NCI-H510A treated with DMSO at 0.1 percent for 48 hours (cell line): ENCODE measurements around the gene SMLR1.

ENCODE experiments used
- DNase-seq: peaks from one replicate; lab custom pipeline; 2025; lab: John Stamatoyannopoulos, UW

SMLR1 gene

DNA sequence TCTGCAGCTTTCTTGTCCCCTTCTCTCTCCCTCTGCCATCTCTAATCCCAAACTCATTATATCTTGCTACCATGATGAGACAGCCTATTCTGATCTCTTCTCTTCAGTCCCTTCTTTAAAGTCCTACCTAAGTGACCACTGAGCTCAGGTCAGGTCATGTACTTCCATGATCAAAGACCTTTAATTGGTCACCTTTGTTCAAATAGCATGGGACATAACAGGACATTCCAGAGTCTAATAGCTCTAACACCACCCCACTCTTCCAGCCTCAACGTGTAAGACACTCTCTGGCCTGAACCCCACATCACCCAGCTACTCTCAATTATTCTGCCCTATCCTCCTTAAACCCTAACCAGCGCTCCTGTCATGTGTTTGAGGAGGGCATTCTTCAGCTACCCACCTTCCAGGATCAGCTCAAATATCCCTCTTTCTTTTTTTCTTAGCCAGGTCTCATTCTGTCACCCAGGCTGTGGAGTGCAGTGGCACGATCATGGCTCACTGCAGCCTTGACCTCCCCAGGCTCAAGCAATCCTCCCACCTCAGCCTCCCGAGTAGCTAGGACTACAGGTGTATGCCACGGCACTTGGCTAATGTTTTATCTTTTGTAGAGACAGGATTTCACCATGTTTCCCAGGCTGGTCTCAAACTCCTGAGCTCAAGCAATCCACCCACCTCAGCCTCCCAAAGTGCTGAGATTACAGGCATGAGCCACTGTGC lies 2.1 kb upstream of the SMLR1 start:
- DNase-seq, result no peak

DNA sequence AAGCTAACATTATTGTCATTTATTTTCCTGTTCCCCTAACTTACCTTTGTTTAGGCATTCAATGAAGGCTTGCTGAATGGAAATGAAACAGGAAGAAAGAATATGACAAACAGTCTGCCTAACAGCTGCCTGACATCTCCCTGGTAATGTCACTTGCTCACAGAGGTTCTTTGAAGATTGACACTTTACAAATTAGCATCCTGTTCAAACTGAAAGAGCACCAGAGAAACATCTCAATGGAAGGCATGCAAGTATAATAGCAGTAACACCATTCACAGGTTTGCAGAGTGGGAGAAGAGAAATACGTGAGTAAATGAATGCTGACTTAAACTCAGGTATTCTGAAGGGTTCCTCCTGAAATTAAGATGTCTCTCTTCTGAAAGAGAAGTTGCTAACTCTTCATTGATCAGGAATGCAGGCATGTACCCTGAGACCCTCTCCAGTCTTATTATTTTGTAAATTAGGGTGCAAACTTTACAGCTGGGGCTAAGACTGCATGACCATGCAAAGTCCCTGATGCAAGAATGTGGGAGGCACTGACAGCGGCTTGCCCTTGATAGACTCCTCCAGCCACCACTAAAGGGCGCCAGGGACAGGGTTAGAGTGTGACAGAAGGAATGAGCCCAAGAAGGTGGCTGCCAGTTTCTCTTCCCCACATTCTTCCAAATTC lies 1.3 kb upstream of the SMLR1 start:
- DNase-seq, result no peak

DNA sequence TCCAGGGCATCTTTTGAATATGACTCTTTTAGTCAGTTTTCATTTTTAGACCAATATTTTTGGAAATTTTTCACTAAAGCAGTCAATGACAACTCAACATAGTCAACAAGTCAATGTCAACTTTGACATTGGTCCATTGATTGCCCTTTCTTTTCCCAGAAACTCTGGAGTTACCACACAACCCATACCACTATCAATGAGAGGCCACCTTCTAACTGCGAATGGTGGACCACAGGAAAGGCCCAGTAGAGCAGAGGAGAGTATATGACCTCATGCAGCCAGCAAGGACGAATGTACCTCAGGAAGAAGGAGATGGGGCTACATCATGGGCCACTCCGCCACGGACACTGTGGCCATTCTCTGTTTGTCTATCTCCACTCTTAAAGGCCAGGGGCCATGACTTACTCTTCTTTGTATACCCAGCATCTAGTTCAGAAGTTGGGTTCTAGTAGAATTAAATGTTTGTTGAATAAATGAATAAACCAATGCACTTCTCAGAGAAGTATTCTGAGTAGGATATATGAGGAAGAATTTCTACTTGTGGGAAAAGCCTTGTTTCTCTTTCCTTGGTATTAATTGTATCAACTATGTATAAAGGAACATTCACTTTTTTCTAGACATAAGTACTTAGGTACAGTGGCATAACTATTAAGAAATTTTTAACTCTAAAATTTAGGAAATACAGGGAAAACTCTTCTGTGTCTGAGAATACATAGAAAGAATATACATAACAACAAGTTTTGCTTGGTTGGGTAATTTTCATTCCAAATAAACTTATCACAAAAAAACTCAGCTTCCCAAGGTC lies 562 bp upstream of the SMLR1 start:
- DNase-seq, result no peak

DNA sequence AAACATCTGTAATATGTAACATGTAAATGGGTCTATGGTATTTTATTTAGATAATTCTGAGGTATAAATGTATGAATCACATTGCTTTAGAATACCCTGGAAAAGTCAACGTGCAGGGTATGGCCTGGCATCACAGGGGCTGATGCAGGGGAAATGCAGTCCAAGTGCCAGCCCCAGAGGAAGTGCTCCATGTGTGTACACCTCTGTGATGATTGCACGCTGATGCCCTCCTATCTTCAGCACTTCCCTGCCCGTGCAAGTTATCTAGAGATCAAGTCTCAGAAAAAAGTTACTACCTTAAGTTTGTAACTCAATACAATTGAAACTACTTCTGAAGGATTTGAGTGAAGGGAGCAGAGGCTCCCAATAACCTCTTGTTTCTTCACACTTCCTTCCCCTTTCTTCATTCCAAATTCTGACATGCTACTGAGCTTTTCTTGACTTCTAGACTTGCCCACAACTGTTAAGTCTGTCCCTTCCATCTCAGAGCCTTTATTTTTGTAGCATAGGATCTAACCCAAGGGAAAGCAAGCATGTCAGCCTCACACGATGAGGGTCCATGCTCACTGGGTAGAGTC lies 2.2 kb downstream of the SMLR1 start:
- no peak for DNase-seq

DNA sequence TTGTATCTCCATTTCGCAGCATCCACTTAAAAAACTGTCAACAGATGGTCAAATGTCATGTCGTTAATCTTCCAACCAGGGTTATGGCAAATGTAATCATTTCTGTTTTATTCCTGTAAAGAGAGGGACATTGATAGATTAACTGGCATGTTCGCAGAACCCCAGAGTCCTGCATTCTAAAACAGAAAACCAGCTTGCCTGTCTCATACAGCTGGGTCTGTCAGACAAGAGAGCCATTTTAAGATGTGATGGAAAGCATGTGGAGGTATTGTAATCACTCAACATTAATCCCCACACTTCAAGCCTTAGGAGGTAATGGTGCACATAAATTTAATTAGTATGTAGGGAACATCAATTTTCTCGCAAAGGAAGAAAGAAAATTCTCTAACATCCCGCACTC lies 4.4 kb downstream of the SMLR1 start:
- DNase-seq, result no peak

DNA sequence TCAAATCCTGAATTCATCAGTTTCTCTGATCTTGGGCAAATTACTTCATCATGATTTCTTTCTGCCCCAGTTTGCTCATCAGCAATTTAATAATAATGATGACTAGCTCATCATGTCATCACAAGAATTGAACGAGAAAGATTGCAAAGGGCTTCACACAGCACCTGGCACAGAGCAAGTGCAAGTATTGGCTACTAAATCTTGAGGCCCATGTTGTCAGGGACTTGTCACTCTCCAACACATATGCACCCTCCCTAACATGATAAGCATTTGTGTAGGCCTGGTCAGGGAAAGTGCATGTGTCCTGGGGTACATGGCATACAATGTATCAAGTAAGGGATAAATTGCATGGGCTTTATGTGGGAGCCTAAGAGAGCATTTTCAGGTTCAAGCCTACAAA lies 6.4 kb downstream of the SMLR1 start:
- no peak for DNase-seq

DNA sequence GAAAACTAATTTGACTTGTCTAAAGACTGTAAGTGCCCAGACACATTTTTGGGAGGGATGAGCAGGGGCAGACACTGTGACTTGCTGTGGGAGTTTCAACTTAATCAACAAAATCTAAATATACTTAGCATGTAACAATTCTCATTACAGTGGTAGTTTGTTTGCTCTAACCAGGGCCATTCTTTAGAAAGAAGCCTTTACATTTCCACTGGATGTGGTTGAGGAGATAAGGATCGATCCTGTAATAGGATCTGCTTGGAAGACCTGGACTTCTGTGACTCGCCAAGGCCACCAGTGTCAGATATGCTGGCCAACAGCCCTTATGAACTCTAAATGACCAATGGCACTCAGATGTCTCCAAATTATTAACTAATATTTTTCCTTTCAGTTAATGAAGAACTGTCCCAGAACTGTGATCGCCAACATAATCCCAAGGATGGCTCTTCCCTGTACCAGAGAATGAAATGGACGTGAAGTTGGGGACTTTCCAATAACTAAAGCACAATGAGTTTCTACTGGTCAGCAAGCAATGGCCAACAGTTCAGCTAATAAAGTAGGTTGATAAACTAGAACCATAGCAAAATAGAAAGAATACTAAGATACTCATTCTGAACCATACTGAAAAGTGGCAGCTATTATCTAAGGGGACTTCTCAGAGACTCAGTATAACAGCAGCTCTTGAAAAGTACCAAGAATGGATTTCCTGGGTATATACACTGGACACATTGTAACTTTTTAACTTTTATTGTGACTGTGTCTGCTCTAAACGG lies 7.5 kb downstream of the SMLR1 start:
- no peak for DNase-seq

DNA sequence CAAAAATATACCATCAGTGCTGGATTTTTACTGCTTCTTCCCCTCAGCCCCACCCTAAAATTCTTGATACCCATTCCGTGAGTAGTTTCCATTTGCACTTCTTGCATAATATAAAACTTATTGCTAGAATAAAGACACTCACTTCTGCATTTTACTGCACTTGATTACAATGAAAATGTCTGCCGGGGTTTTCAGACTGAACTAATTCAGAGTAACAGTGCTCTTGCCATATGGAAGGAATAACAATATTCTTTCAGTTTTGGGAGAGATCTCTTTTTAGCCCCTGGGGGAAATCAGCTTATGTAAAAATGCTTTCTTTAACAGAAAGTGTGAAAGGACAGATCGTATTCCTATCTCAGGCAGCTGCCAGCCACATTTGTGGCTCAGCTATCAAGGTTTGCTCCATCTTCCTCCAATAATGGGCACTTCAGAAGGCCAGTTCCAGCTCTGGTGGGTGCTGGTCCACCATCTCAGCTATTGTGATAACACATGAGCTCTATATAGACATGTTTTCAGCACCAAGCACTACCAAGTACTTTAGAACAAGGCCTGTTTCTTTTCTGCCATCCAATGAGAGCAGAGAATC lies 8.9 kb downstream of the SMLR1 start:
- no peak for DNase-seq

DNA sequence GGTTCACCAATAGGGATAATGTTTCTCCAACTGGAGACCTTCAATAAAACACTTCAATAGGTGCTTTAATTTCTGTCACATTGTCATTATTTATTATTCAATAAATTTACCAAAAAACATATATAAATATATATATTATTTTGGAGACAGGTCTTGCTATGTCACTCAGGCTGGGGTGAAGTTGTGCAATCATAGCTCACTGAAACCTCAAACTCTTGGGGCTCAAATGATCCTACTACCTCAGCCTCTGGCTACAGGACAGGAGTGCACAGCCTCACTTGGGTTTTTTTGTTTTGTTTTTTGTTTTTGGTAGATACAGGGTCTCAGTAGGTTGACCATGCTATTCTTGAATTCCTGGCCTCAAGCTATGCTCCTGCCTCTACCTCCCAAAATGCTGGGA lies 9.9 kb downstream of the SMLR1 start:
- DNase-seq, result no peak

DNA sequence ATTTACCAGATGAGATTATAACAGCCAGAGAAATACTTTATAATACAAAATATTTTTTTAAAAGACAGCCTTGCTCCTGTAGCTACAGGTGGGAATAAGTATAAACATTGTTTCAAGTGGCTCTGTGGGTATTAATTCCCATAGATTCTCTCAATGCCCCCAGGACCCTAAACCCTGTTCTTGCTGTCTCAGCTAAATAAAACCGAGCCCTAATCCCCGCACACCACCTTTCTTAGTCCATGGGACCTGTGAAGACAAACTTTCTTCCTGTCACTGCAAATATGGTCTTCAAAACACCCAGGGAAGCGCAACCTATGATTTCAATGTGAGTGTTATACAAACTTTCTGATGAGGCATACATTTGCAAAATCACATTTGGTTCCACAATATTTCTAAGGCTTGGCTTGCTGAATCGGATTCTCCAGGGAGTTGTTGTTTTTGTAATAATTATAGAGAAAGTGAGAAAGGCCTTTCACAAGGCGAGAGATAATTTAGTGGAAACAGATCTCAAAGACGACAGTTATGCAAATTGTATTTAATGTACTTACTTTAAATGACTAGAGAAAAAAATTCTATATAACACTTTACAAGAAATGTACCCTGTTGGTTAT lies 11.1 kb downstream of the SMLR1 start:
- DNase-seq, result no peak

DNA sequence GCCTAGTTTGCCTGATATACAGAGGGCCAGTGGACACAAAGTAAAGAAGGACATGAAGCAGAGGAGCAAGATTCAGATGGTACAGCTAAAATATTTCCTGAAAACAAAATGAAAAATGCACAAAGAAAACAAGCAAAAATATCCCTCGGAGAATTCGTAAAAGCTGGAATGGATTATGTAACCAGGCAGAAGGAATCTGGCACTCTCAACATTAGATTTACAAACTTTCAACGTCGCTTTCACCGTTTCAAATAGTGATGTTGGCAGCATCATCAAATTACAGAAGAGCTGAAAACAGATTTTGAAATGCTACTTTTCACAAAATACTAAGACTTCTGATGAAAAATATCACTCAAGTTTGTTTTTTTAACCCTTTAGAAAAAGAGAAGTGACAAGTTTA lies 11.7 kb downstream of the SMLR1 start:
- DNase-seq, result no peak

DNA sequence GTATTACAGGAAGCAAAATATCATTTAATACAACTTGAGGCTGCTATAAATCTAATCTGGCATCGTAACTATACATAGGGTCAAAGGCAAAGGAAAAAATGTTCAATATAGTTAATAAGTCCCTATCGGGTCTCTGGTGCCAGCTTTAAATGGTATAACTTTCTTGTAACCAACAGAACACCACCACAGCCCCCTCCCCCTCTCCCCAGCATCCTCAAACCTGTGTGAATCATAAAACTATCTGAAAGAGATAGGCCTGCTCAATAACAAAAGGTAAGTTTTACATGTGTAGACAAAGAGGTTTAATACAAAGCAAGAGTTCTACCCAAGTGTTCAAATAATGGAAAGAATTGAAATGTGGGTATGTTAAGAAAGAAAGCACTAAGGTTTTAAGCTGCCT lies 12.2 kb downstream of the SMLR1 start:
- no peak for DNase-seq

DNA sequence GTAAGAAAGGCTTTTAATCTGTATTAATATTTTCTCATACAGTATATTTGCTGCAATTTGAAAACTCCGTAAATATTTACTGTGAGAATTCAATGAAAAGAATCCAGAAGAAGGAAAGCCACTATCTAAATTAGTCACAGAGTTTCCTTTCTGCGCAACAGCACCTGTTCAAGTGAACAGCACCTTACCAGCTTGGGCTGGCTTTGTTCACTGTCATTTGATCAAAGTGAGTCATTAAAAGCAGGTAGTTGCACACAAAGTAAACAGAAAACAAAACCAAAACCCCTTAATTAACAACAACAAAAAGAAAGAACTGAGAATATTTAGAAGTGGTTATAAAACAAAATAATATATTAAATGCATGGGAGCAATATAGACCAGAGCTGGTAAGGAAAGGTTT lies 12.8 kb downstream of the SMLR1 start:
- no peak for DNase-seq

DNA sequence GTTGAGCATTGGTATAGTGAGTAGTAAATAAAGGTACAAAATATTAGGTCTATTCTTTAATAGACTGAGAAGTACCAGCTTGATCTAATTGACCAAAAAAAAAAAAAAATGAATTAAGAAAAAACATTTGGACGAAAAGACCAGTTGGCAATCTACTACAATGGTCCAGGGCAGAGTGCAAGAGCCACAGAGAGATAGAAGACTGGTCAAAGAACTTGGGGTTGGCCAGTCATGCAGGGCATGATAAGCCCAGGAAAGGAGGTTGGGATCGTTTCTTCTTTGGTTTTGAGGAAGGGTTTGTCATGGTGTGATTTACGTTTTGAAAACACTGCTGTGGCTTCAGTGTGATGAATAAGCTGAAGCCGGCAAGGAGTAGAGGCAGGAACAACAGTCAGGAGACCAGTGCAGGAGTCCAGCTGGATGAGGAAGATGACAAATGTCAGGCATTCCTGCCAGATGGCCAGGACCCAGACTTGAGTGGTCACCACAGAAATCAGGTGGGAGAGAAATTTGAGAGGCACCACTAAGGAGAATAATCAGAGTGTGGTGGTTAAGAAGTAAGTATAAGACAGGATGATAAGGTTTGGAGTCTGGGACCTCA lies 14.0 kb downstream of the SMLR1 start:
- no peak for DNase-seq

DNA sequence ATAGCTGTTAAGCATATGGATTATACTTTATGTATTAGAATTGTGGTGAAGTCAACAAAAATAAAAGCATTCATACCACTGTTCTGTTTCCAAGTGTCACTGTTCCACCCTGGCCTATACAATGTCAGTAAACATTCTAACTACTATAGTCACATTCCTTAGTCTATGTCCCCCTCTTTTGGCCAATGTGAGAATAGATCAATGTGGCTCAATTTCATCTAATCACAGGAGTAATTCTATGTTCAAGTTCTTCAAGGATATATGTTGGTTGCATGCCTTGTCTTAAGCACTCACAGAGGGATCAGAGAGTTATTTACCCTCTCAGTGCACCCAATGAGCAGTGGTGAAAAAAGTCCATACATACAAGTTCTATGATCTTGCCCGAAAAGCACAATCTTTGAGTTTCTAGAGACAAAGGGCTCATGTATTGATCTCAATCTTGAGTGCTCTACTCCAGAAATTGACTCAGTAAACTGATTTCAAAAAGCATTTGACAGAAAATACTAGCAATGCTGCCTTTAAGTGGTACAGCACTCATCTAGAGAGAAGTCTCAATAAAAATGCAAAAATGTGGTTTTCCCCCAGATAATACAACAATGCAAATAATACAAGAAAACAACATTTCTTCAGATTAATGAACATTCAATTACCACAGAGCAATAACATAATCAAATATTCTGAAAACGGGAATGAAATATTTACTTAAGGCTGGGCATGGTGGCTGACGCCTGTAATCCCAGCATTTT lies 16.5 kb downstream of the SMLR1 start:
- no peak for DNase-seq

DNA sequence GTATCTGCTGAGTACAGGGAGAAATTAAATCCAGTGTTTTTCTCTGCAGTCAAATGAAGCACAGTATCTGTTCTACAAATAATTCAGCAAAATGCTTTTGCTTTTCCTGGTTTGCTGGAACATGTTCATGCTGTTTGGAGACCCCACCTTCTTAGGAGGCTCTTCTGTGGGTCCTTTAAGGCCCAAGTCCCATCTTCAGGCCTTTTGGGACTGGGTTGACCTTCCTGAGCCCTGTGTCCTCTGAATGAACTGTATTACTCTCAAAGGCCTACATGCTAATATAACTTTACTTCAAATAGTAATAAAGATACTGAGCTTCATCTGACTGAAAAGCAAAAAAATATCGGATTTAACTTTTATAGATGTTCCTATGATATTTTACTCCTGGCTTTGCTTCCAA lies 19.3 kb downstream of the SMLR1 start:
- no peak for DNase-seq

DNA sequence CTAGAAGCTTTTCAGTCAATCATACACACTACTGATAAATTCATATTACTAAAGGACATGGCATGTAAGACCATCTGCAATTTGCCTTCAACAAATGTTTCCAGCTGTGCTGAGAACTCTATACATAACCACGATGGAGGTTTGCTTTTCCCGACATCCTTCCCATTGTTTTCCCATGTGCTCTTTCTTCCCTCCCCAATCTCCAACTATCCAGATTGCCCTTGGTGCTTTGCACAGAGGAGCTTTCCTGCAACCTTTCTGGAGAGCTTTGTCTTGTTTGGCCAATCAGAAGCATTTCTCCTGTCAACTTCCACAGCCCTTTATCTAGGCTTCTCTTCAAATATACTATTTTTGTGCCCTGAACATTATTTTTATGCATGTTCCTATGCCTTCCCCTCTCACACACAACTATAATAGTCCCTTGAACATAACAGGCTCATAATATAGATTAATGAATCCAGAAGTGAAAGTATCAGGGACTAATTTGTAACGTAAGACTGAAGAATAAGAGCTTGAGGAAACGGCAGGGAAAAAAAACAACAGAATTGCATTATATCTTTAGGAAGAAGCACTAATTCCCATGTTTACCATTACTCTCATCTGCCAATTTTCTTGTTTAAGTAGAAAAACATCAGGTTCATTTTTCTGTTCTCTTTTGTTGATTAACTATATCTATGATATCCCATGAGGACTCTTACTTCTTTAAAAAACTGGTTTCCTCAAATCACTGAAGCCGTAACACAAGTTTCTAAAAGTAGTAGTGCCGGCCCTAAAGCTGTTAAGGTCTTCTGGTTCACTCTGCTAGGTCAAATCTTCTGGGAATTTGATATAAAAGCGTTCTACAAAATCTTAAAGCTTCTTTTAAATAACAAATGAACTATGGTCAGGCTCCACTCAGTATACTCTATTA lies 20.1 kb downstream of the SMLR1 start:
- no peak for DNase-seq

DNA sequence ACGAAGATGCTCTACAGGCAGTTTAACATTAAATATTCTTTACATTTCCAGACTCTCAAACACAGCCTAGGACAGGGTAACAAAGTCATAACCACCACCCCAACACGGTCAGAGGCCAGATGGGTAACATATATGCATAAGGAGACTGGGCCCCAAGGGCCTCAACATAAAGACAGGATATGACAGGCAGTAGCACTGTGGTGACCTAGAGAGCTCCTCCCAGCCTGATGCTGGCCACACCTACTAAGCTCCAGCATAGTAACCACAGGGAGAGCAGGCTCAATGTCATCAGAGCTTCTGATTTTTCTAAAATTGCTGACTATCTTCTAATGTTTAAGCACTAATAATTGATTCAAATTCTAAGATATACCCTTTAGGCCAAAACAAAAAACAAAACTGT lies 21.7 kb downstream of the SMLR1 start:
- no peak for DNase-seq

DNA sequence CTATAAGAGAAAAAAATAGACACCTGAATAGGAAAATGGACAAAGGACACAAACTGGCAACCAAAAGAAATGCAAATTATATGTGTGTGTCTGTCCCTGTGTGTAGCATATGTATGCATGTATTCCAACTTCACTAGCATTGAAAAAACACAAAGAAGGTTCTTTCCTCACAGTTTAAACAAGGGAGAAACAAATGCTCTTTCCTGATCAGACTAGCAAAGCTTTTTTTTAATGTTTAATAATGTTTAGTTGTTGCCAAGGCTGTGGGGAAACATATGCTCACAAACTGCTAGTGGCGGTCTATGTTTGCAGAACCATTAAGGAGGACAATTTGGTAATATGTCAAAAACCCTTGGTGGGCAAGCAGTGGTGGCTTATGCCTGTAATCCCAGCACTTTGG lies 22.4 kb downstream of the SMLR1 start:
- no peak for DNase-seq
